GM19395 (cell line): ENCODE data around the gene PLEKHM3.
A peak's percentile ranks its signal among the peaks of the same experiment; 100 is the strongest.

Experiments used
- ATAC-seq: cut with Tn5 transposase; IDR thresholded peaks from one replicate; pipeline ENCODE4 v1.9.1; 2021; ENCODE audit warnings: mild to moderate bottlenecking, moderate library complexity; ENCODE audit not compliant: unreplicated experiment

Gene PLEKHM3

GRCh38 chr2:207926989-207927300 lies 98.4 kb downstream of the PLEKHM3 start:
- no peak for ATAC-seq

DNA sequence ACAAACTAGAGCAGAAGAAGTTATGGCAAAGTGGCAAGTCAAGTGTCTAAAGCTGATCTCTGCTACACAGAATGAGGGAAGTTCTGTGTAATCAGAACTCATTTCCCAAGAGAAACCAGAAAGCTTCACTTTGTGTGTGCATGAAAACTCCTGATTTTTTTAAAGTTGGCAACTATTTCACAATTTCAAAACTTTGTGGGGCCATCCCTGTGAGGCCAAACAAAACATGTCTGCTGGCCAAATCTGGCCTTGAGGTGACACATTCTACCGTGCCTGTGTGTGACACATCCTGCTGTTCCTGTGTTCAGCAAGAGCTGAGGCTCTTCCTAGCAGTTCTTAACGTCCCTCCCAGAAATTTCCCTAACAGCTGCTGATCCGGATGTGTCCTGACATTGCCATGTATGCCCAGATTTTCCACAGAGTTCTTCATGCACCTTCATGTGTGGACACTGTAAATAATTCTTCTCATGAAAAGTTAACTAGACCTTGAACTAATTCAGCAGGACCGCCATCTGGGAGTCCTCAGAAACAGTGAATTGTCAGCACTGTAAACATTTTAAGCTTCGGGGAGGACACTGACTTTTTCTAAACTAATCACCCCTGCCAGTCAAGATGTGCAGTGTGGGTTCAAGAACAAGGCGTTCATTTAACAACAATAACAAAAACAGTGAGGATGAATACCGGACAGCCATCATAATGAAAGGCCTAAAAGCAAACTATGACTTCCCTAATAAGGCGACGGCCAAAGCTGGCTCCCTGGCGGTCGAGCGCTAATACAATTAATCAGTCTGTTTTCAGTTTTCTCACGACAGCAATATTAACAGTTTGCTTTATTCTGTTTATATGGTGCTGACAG lies 99.0 kb downstream of the PLEKHM3 start:
- ATAC-seq: no peak

- no peak for ATAC-seq
Measured at GRCh38 chr2:207925601-207926000, 99.7 kb downstream of the PLEKHM3 start.

DNA sequence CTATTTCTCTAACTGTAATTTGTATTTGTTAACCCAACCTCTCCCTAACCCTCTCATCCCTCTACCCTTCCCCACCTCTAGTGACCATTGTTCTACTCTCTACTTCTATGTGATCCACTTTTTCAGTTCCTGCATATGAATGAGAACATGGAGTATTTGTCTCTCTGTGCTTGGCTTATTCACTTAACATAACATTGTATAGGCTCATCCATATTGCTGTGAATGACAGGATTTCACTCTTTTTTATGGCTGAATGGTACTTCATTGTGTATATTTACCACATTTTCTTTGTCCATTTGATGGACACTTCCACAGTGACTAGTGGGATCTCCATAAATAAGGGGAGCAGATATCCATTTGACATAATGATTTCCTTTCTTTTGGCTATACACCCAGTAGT lies 103.7 kb downstream of the PLEKHM3 start:
- ATAC-seq: no peak

DNA sequence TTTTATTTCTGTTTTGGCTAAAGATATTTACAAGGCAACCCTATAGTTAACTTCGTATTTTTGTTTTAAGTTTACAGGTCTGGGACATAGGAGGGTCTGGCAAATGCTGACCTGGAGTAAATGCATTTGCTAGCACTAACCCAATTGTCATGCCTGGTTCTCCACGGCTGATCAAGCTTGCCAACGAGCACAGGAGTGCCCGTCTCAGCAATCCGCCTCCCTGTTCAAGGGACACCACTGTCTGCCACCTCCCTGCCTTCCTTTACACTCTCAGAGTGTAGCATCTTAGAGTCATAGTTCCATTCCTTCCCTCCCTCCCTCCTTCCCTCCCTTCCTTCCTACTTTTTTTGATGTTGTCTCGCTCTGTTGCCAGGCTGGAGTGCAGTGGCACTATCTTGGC lies 104.6 kb downstream of the PLEKHM3 start:
- no peak for ATAC-seq

GRCh38 chr2:207920321-207920720 lies 105.0 kb downstream of the PLEKHM3 start:
- no peak for ATAC-seq

DNA sequence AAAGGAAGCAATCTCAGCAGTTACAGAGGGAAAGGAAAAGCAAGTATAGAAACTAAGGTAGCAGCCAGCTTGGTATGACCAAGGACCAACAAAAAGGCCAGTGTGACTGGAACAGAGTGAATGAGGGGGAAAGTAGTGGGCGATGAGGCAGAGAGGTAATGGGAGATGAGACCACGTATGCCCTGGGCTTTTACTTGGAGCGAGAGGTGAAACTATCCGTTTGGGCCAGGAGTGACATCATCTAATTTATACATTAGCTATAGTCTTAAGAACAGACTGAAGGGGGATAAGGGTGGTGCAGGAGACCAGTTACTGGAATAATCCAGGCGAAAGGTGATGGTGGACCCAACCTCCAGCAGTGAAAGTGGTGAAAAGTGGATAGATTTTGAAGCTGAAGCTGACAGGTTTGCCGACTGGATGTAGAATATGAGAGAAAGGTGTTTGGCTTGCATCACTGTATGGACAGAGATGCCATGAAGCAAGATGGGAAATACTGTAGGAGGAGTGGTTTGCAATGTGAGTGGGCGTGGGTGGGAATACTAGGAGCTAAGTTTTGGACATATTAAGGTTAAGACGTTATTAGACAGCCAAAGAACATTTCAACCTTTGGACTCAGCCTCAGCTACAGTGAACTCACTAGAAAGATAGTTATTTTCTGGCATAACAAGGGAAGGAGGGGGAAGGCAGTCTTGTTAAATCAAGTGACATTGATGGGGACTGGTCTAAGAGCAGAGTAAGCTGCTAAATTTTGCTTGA lies 106.0 kb downstream of the PLEKHM3 start:
- ATAC-seq: no peak

DNA sequence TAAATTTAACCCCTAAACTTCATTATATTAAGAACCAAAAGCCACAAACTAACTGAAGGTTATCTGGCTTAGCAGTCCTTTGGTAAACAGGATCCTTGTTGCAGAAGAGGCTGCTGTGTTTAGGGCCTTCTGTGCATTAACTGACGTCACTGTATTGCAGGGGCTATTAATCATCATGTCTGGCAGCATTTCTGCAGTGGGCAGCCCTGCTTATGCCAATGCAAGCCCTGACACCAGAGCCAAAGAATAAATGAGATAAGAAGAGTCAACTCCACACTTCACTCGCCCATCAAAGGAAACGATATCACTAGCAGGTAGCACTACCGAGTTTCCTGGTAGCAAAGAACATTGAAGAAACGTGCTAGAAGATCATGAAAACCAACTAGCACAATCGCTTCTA lies 110.6 kb downstream of the PLEKHM3 start:
- ATAC-seq: no peak

DNA sequence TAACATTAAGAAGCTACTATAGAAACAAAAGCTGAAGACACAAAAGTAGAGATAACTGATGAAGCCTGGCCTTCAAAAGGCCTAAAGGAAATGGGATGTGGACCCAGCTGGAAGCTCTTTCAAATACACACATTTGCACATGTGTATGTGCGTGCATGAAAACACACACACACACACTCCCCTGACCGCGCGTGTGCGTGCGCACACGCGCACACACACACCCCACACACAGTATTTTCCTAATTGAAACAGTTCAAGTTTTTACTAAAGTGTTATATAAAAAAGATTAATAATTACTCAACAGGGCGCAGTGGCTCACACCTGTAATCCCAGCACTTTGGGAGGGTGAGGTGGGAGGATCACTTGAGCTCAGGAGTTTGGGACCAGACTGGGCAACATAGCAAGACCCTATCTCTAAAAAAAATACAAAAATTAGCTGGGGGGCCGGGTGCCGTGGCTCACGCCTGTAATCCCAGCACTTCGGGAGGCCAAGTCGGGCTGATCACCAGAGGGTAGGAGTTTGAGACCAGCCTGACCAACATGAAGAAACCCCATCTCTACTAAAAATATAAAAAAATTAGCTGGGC lies 111.5 kb downstream of the PLEKHM3 start:
- no peak for ATAC-seq

DNA sequence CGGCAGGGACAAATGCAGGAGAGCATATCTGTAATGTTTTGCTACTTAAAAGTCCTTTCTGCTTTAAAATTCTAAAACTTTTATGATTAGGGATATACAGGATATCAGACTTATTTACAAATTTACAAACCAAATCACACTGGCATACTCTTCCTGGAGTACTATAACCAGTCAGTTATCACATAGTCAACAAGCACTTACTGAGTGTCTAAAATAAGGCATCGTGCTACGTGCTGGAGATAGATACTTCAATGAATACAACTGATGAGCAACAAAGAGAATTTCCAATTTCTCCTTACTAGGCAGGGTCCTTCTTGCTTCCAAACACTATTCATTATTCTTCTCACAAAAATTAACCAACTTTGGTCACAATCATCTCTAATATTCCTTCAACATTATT lies 113.5 kb downstream of the PLEKHM3 start:
- ATAC-seq: no peak

GRCh38 chr2:207911215-207911614 lies 114.1 kb downstream of the PLEKHM3 start:
- ATAC-seq: no peak

DNA sequence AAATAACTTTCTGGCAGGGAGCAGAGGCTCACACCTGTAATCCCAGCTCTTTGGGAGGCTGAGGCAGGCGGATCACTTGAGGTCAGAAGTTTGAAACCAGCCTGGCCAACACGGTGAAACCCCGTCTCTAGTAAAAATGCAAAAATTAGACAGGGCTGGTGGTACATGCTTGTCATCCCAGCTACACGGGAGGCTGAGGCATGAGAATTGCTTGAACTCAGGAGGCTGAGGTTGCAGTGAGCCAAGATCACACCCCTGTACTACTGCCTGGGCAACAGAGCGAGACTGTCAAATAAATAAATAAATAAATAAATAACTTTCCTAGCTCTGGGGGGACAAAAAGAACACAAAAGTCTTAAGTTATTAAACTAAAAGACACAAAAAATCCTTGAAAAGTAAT lies 118.8 kb downstream of the PLEKHM3 start:
- ATAC-seq: peak; percentile 41

DNA sequence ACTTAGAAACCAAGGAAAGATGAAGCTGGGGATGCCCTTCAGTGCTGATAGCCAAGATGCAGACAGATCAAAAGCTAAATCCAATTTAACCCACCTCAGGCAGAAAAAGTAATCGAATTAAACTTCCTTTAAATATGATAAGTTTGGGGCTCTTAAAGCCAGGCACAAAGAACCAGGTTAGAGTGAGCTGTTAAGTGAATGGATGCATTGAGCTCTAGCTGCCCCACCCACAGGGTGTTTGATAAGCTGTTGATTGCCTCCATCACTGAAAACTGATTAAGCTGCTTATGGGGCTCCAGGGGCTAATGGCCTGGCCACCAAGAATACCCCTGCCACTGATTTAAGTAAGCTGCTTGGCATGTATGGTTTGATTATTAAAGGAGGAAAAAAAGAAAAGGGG lies 119.8 kb downstream of the PLEKHM3 start:
- ATAC-seq: no peak

GRCh38 chr2:207903236-207903635 lies 122.1 kb downstream of the PLEKHM3 start:
- ATAC-seq: no peak

GRCh38 chr2:207902821-207903220 lies 122.5 kb downstream of the PLEKHM3 start:
- ATAC-seq: no peak

DNA sequence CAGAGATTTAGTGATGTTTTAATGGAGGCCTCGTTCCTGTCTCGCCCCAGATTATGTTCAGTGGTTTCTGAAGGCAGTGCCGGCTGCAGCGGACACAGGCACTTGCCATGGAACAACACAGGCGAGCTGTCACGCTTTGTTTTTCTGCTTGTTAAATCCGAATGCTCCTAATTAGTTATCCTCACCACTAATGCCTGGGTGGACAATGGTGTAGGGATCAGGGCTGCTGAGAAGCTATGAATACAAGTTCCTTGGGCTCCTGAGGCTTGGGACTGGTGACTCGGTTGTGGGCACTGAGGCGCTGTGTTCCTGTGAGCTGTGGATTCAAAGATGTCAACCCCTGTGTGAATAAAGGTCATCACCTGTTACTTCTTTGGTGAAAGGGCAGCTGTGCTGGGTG lies 123.5 kb downstream of the PLEKHM3 start:
- ATAC-seq: no peak

DNA sequence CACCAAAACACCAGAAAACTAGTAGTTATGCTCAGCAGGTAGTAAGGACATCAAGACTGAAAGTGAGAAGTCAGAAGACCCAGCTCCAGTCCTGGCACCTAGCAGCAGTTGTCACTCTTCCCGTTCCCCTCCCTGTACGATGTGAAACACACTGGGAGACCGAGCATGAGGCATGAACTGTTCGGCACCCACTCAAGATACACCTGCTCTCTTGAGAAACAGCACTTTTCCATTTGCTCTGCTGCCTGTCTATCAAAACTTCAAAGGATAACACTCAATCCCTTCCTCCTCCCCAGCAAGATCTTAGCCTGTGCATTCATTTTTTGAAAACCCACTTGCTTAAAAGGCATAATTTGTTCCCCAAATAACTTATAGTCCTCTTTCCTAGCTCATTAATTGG lies 123.9 kb downstream of the PLEKHM3 start:
- no peak for ATAC-seq

GRCh38 chr2:207898354-207898695 lies 127.0 kb downstream of the PLEKHM3 start:
- no peak for ATAC-seq

- no peak for ATAC-seq
Measured at GRCh38 chr2:207897541-207898353, 127.6 kb downstream of the PLEKHM3 start.

DNA sequence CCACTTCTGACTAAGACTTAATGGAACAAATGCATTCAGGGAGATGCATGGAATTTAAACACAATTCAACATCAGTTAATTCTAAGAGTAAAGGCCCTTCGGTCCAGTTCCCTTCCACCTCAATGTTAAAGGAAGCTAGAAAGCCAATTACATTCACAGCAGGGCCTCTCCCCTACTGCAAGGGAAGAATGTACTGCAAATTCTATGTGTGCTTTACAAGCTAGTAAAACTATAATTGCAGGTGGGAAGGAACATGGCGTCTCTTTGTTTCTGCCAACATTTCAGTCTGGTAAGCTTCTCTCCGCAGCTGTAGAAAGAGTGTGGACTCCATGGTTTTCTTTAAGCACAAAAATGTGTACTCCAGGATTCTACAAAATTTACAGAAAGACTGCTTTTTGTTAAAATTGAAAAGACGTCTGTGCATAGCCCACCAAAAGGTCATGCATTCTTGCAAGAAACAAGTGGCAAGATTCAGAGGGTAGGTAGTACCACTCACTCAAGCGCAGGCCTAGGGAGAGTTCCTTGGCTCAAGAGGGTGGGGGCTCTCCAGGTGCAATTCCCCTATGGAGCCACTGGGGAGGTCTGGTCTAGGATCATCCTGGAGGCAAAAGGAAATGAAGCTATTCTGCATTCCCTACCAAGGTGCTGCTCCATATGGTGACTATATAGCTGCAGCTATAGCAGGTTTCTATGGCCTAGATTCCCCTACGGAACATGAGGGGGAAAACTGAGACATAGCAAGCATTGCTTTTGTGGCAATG lies 128.6 kb downstream of the PLEKHM3 start:
- ATAC-seq: no peak
